ENCODE data around the gene PBX3. TPM values are rescaled to one million over a fixed set of nuclear protein-coding genes. Genes with fewer than 3 reads are reported as not detected.

The PBX3 gene
- total RNA-seq, 2 experiments from 2014 or later, result 9.4 to 14.3 TPM

DNA sequence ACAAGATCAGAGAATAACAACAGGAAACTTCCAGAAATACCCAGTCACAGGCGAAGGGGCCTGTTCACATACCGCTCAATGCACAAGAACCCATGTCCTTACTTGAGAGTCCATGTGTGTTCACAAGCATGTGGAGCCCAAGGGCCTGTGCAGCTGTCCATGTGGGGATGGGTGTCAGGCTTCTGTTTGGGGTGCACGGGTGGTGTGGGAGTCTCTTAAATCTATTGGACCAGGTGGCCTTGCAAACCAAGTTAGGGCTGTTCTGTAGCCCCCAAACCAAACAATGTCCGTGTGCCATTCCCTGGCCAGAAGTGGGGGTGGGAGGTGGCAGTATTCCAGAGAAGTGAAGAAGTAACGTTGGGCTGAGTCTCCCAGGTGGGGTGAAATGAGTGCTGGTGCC, 222.3 kb downstream of the PBX3 start:
- CTCF ChIA-PET, result no interaction called here

DNA sequence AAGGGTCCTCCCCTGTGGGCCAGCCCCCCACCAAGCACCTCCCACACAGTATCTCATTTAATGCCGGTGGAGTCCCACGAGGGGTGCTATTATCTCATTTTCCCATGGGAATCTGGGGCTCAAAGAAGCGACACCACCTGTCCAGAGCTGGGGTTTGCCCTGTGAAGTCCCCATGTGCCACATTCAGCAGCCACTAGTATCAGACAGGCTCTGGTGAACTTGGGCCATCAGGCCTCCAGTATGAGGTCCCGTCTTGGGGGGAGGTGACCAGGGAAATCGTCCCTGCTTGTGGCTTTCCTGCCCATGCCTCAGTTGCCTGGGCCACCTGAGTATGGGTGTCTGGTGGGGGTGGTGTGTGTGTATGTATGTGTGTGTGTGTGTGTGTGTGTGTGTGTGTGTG, 222.7 kb downstream of the PBX3 start:
- no peaks in the 10 kb centered on the region for H3K9me3 Mint-ChIP-seq
- CTCF ChIA-PET, result no interaction called here
- no peak overlapping the region for H3K4me3 Mint-ChIP-seq
- intact Hi-C loops (cut with micrococcal nuclease), result no loop called here
- no peak for DNase-seq
- H3K4me1 Mint-ChIP-seq (ENCODE audit: low read depth), result peaks cover 3% of the 10 kb centered on the region
- no peaks in the 10 kb centered on the region for H3K27me3 Mint-ChIP-seq (ENCODE audit: low read depth)
- no peaks in the 10 kb centered on the region for H3K36me3 Mint-ChIP-seq (ENCODE audit: low read depth)
- no peak overlapping the region for H3K27ac Mint-ChIP-seq

More for the DNA sequence above, 222.3 kb downstream of the PBX3 start:
- Mint-ChIP-seq H3K27ac (no peak overlapping the region), H3K4me3 (no peak overlapping the region), H3K27me3 (ENCODE audit: low read depth) (no peaks in the 10 kb centered on the region), H3K9me3 (no peaks in the 10 kb centered on the region), H3K36me3 (ENCODE audit: low read depth) (no peaks in the 10 kb centered on the region), H3K4me1 (ENCODE audit: low read depth) (peaks cover 3% of the 10 kb centered on the region)
- DNase-seq, result no peak
- intact Hi-C loops (cut with micrococcal nuclease), result no loop called here

DNA sequence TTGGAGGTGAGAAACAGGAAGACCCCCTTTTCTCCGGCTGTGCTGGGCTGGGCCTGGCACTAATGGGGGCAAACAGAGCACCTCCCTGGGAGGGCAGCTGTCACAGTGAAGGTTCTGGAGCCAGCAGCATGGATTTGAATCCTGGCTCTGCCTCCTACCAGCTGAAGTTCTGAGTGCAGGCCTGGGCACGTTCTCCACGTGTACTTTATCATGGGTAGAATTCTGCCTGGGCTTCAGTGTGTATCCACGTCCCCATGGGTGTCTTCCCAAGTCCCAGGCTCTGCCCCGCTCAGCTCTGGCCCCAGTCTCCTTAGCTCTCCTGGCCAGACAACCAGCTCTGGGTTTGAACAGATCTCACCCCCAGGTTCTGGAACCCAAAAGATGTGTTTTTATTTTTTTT, 223.2 kb downstream of the PBX3 start:
- Mint-ChIP-seq H3K36me3 (ENCODE audit: low read depth) (no peaks in the 10 kb centered on the region), H3K27me3 (ENCODE audit: low read depth) (no peaks in the 10 kb centered on the region), H3K27ac (no peak overlapping the region), H3K9me3 (no peaks in the 10 kb centered on the region), H3K4me3 (no peak overlapping the region), H3K4me1 (ENCODE audit: low read depth) (peaks cover 3% of the 10 kb centered on the region)
- CTCF ChIA-PET, result no interaction called here
- no peak for DNase-seq
- intact Hi-C loops (cut with micrococcal nuclease), result no loop called here

DNA sequence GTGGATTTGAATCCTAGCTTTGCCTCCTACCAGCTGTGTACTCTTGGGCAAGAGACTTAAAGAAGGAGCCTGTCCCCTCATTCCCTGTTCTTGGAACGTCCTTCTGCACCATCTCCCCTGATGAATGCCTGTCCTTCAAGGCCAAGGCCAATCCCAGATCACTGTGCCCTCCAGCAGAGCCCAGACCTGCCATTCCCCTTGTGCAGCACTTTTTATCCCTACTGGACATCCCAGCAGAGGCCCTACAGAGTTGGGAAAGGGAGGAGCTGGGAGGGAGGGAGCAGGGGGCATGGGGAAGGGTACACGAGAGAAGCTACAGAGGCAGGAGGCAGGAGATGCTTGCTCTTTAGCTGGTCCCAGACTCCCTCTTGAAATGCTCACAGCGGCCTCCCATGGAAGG, 223.9 kb downstream of the PBX3 start:
- DNase-seq, result no peak
- H3K27ac Mint-ChIP-seq, result no peak overlapping the region
- H3K36me3 Mint-ChIP-seq (ENCODE audit: low read depth), result no peaks in the 10 kb centered on the region
- H3K4me1 Mint-ChIP-seq (ENCODE audit: low read depth), result peaks cover 3% of the 10 kb centered on the region
- H3K27me3 Mint-ChIP-seq (ENCODE audit: low read depth), result no peaks in the 10 kb centered on the region
- intact Hi-C loops (cut with micrococcal nuclease), result no loop called here
- CTCF ChIA-PET, result no interaction called here
- no peaks in the 10 kb centered on the region for H3K9me3 Mint-ChIP-seq
- no peak overlapping the region for H3K4me3 Mint-ChIP-seq

DNA sequence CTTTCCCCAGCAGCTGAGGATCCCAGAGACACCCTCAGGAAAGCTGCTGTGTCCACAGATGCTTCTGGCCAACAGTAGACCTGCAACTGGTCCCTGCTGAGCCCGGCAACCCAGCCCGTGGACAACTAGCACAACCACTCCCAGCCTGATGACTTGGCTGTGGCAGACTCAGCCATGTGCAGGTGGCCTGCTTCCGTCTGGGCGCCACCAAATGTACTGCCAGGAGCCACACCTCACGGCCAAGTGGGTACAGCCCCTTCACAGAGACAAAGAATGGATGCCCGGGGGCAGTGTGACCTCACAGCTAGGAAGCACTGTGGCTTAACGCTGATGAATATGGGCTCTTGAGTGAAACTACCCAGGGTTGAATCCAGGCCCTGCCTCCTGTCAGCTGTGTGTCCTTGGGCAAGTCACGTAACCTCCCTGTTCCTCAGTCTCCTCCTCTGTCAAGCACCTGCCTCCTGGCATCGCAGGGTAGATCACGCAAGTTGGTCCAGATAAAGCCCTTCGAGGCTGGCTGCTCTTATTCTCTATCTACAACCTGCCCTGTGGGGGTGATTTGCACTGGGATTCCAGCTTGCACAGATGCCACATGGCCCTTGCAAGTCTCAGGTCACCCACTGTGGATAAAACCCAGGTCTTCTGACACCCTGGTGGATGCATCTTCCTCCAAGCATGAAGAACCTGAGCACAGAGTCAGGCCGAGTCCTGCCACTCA, 225.0 kb downstream of the PBX3 start:
- intact Hi-C loops (cut with micrococcal nuclease), result no loop called here
- CTCF ChIA-PET, result no interaction called here
- no peaks in the 10 kb centered on the region for H3K36me3 Mint-ChIP-seq (ENCODE audit: low read depth)
- H3K27ac Mint-ChIP-seq, result no peak overlapping the region
- H3K4me3 Mint-ChIP-seq, result no peak overlapping the region
- H3K9me3 Mint-ChIP-seq, result no peaks in the 10 kb centered on the region
- DNase-seq, result no peak
- H3K4me1 Mint-ChIP-seq (ENCODE audit: low read depth), result peaks cover 2% of the 10 kb centered on the region
- H3K27me3 Mint-ChIP-seq (ENCODE audit: low read depth), result no peaks in the 10 kb centered on the region

DNA sequence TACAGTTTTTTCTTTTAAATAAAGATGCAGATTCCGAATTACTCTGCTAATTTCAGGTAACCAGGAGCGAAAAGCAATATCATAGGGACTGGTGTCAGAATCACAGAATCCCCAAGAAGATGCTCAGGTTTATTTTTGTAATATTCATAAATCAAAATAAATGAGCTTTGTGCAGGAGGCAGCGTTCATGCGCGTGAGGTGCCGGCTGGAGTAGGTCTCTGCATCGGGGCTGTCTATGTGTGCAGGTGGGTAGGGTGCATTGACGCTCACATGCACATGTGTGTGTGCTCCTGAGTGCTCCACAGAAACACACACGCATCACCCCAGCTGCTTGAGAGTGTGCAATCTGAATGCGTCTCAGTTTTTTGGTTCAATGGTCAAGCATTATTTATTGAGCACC, 226.4 kb downstream of the PBX3 start:
- Mint-ChIP-seq H3K27me3 (ENCODE audit: low read depth) (no peaks in the 10 kb centered on the region), H3K9me3 (no peaks in the 10 kb centered on the region)
- CTCF ChIA-PET, result no interaction called here

DNA sequence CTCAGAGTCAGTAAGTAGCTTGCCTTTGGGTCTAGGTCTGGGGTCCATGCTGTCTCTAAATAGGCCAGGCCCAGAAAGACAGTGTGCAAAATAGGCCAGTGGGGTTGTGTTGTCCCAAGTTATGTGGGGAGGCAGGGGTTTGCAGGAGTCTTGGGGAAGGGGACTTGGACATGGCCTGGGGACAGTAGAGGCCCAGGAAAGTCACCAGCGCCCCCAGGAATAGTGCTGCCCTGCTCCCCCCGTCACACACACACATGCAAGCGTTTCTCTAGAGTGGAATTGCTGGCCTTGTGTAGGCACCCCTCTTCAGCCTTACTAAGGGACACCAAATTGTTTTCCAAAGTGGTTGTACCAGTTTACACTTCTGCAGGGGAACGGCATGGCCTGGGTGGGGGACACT, 227.5 kb downstream of the PBX3 start:
- Mint-ChIP-seq H3K4me3 (no peak overlapping the region), H3K9me3 (peaks cover 5% of the 10 kb centered on the region), H3K4me1 (ENCODE audit: low read depth) (no peaks in the 10 kb centered on the region), H3K27ac (no peak overlapping the region), H3K36me3 (ENCODE audit: low read depth) (no peaks in the 10 kb centered on the region), H3K27me3 (ENCODE audit: low read depth) (peaks cover 3% of the 10 kb centered on the region)
- no peak for DNase-seq
- intact Hi-C loops (cut with micrococcal nuclease), result no loop called here
- CTCF ChIA-PET, result no interaction called here

More for the DNA sequence above, 226.4 kb downstream of the PBX3 start:
- no peak overlapping the region for H3K27ac Mint-ChIP-seq
- intact Hi-C loops (cut with micrococcal nuclease), result no loop called here
- H3K36me3 Mint-ChIP-seq (ENCODE audit: low read depth), result no peaks in the 10 kb centered on the region
- no peak overlapping the region for H3K4me3 Mint-ChIP-seq
- DNase-seq, result no peak
- H3K4me1 Mint-ChIP-seq (ENCODE audit: low read depth), result no peaks in the 10 kb centered on the region

DNA sequence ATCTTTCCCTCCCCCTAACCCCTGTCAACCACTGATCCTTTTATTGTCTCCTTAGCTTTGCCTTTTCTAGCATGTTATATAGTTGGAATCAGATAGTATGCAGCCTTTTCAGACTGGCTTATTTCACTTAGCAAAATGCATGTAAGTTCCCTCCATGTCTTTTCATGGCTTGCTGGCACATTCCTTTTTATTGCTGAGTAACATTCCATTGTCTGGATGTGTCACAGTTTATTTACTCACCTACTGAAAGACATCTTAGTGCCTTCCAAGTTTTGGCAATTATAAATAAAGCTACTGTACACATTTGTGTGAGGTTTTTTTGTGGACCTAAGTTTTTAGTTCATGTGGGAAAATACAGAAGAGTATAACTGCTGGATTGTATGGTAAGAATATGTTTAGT, 230.1 kb downstream of the PBX3 start:
- intact Hi-C loops (cut with micrococcal nuclease), result no loop called here
- H3K4me3 Mint-ChIP-seq, result no peak overlapping the region
- peaks cover 6% of the 10 kb centered on the region for H3K27me3 Mint-ChIP-seq (ENCODE audit: low read depth)
- no peaks in the 10 kb centered on the region for H3K4me1 Mint-ChIP-seq (ENCODE audit: low read depth)
- H3K27ac Mint-ChIP-seq, result no peak overlapping the region
- H3K9me3 Mint-ChIP-seq, result peaks cover 11% of the 10 kb centered on the region
- H3K36me3 Mint-ChIP-seq (ENCODE audit: low read depth), result no peaks in the 10 kb centered on the region
- CTCF ChIA-PET, result no interaction called here
- no peak for DNase-seq

DNA sequence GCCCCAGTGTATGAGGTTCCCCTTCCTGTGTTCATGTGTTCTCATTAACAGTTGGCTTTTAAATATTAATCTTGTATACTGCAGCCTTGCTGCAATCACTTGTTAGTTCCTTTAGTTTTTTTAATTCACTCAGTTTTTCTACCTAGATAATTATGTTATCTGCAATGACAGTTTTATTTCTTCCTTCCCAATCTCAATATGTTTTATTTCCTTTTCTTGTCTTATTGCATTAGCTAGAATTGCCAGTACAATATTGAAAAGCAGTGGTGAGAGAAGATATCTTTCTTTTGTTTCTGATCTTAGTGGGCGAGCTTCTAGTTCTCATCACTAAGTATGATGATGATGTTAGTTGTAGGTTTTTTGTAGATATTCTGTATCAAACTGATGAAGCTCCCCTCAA, 232.2 kb downstream of the PBX3 start:
- H3K9me3 Mint-ChIP-seq, result peaks cover 11% of the 10 kb centered on the region
- CTCF ChIA-PET, result no interaction called here
- H3K4me1 Mint-ChIP-seq (ENCODE audit: low read depth), result no peaks in the 10 kb centered on the region
- no peaks in the 10 kb centered on the region for H3K36me3 Mint-ChIP-seq (ENCODE audit: low read depth)
- no peak overlapping the region for H3K27ac Mint-ChIP-seq
- intact Hi-C loops (cut with micrococcal nuclease), result no loop called here
- peaks cover 11% of the 10 kb centered on the region for H3K27me3 Mint-ChIP-seq (ENCODE audit: low read depth)
- DNase-seq, result no peak
- no peak overlapping the region for H3K4me3 Mint-ChIP-seq

DNA sequence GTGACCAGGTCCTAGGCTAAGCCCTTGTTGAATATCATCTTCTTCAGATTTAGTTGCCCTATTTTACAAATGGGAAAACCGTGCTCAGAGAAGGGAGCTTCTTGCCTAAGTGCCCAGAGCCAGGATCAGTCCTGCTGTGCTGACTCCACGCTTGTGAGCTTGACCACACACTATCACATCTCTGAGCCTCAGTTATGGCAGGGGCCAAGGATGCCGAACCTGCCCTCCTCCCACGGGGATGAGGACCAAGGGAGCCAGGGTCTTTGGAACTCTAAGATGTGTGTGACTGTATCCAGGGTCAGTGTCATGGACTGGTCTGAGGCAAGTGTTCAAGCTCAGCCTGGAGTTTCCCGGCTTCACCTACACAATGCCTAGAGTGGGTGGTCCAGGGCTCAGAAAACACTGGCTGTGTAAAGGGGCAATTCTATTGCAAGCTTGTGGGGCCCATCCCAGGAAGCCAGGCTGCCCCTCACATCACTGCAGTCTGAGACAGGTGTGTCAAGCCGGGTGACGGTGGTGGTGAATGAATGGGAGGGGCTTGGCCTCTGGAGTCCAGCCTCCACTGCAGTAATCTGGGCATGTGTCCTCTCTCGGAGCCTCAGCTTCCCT, 235.7 kb downstream of the PBX3 start:
- peaks cover 11% of the 10 kb centered on the region for H3K27me3 Mint-ChIP-seq (ENCODE audit: low read depth)
- peaks cover 11% of the 10 kb centered on the region for H3K9me3 Mint-ChIP-seq
- CTCF ChIA-PET, result no interaction called here

DNA sequence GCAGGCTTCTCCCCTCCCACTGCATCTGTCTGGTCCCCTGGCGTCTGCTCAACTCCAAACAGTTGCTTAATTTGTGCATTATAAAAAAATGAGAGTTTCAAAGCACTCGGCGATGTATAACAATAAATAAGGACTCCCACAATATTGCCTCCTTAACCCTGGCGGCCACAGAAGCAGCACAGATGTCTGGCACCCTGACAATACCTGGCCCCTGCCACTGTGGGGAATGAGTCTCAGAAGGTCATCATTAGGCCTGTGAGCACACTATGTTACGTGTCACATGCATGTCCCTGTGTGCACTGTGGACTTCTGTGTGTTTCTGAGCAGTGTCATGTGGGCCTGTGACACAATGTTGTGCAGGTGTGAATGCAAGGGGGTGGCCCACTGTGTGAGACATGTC, 236.5 kb downstream of the PBX3 start:
- H3K27ac Mint-ChIP-seq, result no peak overlapping the region
- no peaks in the 10 kb centered on the region for H3K36me3 Mint-ChIP-seq (ENCODE audit: low read depth)
- no peak overlapping the region for H3K4me3 Mint-ChIP-seq
- no peak for DNase-seq
- CTCF ChIA-PET, result no interaction called here
- H3K9me3 Mint-ChIP-seq, result peaks cover 11% of the 10 kb centered on the region
- H3K4me1 Mint-ChIP-seq (ENCODE audit: low read depth), result no peaks in the 10 kb centered on the region
- H3K27me3 Mint-ChIP-seq (ENCODE audit: low read depth), result peaks cover 11% of the 10 kb centered on the region
- intact Hi-C loops (cut with micrococcal nuclease), result no loop called here

More for the DNA sequence above, 235.7 kb downstream of the PBX3 start:
- intact Hi-C loops (cut with micrococcal nuclease), result no loop called here
- Mint-ChIP-seq H3K36me3 (ENCODE audit: low read depth) (no peaks in the 10 kb centered on the region), H3K27ac (no peak overlapping the region), H3K4me3 (no peak overlapping the region), H3K4me1 (ENCODE audit: low read depth) (no peaks in the 10 kb centered on the region)
- no peak for DNase-seq

DNA sequence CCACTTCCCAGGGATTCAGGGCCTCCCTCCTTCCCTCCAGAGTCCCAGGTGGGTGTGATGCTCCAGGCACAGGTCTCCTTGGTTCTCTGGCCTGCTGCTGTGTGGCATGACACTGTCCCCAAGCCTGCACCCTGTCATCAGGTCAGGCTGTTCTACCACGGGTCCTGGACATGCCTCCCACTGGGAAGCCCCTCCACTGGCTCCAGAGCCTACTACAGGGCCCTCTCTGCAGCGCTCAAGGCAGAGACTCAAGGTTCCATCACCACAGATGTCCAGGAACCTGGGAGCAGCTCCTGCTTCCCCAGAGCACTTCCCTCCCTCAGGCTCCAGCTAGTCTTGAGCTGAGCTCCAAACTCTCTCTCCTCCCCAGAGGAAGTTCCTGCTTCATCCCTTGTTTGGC, 237.3 kb downstream of the PBX3 start:
- Mint-ChIP-seq H3K4me1 (ENCODE audit: low read depth) (no peaks in the 10 kb centered on the region), H3K9me3 (peaks cover 8% of the 10 kb centered on the region), H3K36me3 (ENCODE audit: low read depth) (no peaks in the 10 kb centered on the region), H3K27me3 (ENCODE audit: low read depth) (peaks cover 9% of the 10 kb centered on the region), H3K4me3 (no peak overlapping the region), H3K27ac (no peak overlapping the region)
- CTCF ChIA-PET, result no interaction called here
- DNase-seq, result no peak
- intact Hi-C loops (cut with micrococcal nuclease), result no loop called here

DNA sequence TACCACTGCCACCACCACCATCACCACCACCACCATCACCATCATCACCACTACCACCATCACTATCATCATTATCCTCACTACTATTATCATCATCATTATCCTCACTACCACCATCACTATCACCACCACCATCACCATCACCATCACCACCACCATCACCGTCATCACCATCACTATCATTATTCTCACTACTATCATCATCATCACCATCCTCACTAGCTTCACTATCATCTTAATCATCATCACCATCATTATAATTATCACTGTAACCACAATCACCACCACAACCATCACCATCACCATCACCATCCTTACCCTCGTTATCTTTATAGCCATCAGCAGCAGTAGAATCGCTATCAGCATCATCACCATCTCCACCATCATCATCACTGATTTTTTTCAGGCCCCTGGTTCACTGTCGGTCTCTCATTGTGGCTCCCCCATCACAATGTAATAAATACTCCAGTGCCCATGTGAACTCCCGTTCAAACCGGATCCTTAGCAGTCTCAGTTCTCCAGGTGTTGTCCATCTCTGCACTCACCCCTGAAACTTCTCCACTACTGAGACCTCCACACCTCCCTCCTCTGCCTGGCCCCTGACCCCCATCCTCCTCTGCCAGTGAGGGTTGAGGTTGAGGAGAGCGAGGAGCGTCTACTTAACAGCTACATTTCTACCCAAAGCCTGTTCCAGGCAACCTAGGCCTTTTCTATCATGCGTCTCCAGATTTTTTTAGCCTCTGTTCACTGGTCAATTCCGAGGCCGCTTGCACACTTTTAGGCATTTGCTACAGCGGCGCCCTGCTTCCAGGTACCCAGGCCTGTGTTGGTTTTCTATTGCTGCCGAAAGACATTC, 238.2 kb downstream of the PBX3 start:
- CTCF ChIA-PET, result no interaction called here
- H3K27ac Mint-ChIP-seq, result no peak overlapping the region
- no peak overlapping the region for H3K4me3 Mint-ChIP-seq
- H3K4me1 Mint-ChIP-seq (ENCODE audit: low read depth), result no peaks in the 10 kb centered on the region
- H3K36me3 Mint-ChIP-seq (ENCODE audit: low read depth), result no peaks in the 10 kb centered on the region
- intact Hi-C loops (cut with micrococcal nuclease), result no loop called here
- DNase-seq, result no peak
- H3K27me3 Mint-ChIP-seq (ENCODE audit: low read depth), result peaks cover 9% of the 10 kb centered on the region
- no peaks in the 10 kb centered on the region for H3K9me3 Mint-ChIP-seq
